Activated CD8-positive, alpha-beta memory T cell treated with anti-CD3 and anti-CD28 coated beads, Interleukin-2, amount 50 U/mL, for 4 hours (primary cell): ENCODE measurements around the gene DCDC2.
"Not testable (repeated sequence)": the region's sequence is repeated elsewhere in the genome, so short reads cannot be mapped to it uniquely, and the experiment has no call there.

ENCODE experiments used
- DNase-seq: peaks from one replicate; pipeline ENCODE4 v3.0.0-alpha.2; 2020

Gene DCDC2

GRCh38 chr6:24205020-24205492 lies 152.8 kb downstream of the DCDC2 start:
- DNase-seq, result no peak

GRCh38 chr6:24204113-24204512 lies 153.7 kb downstream of the DCDC2 start:
- not testable (repeated sequence) for DNase-seq

- no peak for DNase-seq
Observed at GRCh38 chr6:24197892-24198291, 160.0 kb downstream of the DCDC2 start.

GRCh38 chr6:24195836-24196597 lies 161.8 kb downstream of the DCDC2 start:
- DNase-seq, result no peak

GRCh38 chr6:24194978-24195700 lies 162.7 kb downstream of the DCDC2 start:
- DNase-seq, result no peak

- DNase-seq, result no peak
Observed at GRCh38 chr6:24193364-24193763, 164.5 kb downstream of the DCDC2 start.

GRCh38 chr6:24191346-24191745 lies 166.5 kb downstream of the DCDC2 start:
- DNase-seq, result no peak

GRCh38 chr6:24188578-24189080 lies 169.2 kb downstream of the DCDC2 start:
- no peak for DNase-seq

GRCh38 chr6:24187965-24188577 lies 169.8 kb downstream of the DCDC2 start:
- no peak for DNase-seq

- no peak for DNase-seq
Observed at GRCh38 chr6:24186349-24186748, 171.5 kb downstream of the DCDC2 start.

GRCh38 chr6:24183584-24183983 lies 174.3 kb downstream of the DCDC2 start:
- no peak for DNase-seq

- DNase-seq, result no peak
Observed at GRCh38 chr6:24157886-24158285, 200.0 kb downstream of the DCDC2 start.

GRCh38 chr6:24154121-24154520 lies 203.7 kb downstream of the DCDC2 start:
- DNase-seq, result no peak

GRCh38 chr6:24152014-24152413 lies 205.8 kb downstream of the DCDC2 start:
- no peak for DNase-seq

GRCh38 chr6:24149836-24150235 lies 208.0 kb downstream of the DCDC2 start:
- no peak for DNase-seq

GRCh38 chr6:24149296-24149695 lies 208.6 kb downstream of the DCDC2 start:
- no peak for DNase-seq

- DNase-seq, result no peak
Observed at GRCh38 chr6:24148684-24149083, 209.2 kb downstream of the DCDC2 start.

- DNase-seq, result no peak
Observed at GRCh38 chr6:24148154-24148570, 209.7 kb downstream of the DCDC2 start.

GRCh38 chr6:24147511-24148153 lies 210.2 kb downstream of the DCDC2 start:
- DNase-seq, result no peak

- no peak for DNase-seq
Observed at GRCh38 chr6:24146871-24147270, 211.0 kb downstream of the DCDC2 start.

- DNase-seq, result no peak
Observed at GRCh38 chr6:24145690-24146131, 212.1 kb downstream of the DCDC2 start.

- DNase-seq, result not testable (repeated sequence)
Observed at GRCh38 chr6:24142733-24143132, 215.1 kb downstream of the DCDC2 start.

GRCh38 chr6:24140591-24140990 lies 217.3 kb downstream of the DCDC2 start:
- no peak for DNase-seq
